Stimulated activated CD4-positive, alpha-beta T cell treated with anti-CD3 and anti-CD28 coated beads, TNF-alpha, amount 100 ng/mL, for 4 hours (primary cell): ENCODE data around the gene PDE9A.
A peak's percentile ranks its signal among the peaks of the same experiment; 100 is the strongest.

ENCODE experiments used
- DNase-seq, 3 experiments: peaks; one replicate each; pipeline ENCODE4 v3.0.0-alpha.2; 2020; ENCODE audit warnings: low read depth in 3 of 3

The PDE9A gene

GRCh38 chr21:42672699-42673458 is 19.5 kb downstream of the PDE9A start:
- no peak for DNase-seq

DNA sequence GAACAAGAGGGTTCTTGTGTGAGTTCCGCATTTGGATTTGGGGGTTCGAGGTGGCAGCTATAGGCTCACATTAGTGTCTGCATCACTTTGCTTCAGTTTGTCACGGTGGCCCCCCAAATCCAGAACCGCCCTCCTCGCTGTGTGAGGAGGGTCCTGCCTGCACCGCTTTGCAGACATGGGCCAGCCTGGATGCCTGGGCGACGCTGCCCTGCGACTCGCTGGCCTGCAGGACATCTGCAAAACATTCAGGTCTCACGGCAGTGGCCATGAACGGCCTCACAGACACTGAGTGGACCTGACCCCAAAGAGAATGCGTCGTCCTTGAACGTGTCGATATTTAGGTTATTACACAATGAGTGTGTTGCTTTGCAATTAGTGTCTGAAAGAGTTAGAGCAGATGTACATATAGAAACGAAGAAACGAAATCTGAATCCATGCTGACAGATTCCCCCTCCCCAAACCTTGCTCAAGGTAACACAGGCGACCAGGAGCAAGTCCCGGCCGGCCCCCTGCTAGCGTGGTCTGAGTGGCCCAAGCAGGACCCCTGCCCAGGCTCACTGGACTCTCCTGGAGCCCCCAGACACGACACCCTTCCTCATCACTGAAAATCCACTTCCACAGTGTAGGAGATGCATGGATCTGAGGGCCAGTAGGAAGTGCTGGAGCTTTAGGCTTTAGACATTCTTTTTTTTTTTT is 20.4 kb downstream of the PDE9A start:
- DNase-seq, result no peak

GRCh38 chr21:42674351-42674940 is 21.0 kb downstream of the PDE9A start:
- no peak for DNase-seq

DNA sequence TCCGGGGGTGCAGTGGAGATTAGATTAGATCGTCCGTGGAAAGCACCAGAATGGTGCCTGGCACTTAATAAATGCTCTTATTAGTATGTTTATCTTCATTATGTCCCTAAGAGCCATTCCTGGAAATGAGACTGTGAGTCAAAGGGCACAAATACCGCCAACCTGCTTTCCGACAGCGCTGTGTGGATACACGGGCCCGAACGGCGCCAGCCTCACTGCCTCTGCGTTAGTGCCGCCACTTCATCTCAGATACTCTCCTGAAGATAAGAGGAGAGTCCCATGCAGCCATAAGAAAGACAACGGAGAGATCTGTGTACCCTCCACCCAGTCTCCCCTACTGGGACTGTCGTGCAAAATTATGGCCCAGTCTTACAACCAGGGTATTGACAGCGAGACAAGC is 22.0 kb downstream of the PDE9A start:
- no peak for DNase-seq

DNA sequence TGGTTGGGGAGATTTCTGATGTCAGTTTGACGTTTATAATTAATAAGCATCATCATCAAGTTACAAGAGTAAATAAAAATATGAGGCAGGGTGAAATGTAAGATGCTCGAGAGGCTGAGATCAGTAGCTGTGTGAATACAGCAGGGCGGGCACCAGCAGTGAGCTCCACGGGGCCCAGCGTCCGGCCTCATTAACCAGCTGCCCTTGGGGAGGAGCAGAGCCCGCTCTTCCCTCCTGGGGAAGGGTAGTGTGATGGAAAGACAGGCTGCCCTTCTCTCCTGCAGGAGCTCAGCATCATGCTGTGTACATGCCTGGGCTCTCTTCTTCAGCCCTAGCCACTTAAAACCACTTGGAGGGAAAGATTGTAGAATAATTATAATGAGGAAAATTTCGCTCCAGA is 23.4 kb downstream of the PDE9A start:
- no peak for DNase-seq

GRCh38 chr21:42677339-42678321 is 24.2 kb downstream of the PDE9A start:
- no peak for DNase-seq

- no peak for DNase-seq
These were observed 25.3 kb downstream of the PDE9A start for GRCh38 chr21:42678618-42679295.

- DNase-seq, result no peak
These were observed 26.1 kb downstream of the PDE9A start for GRCh38 chr21:42679319-42680057.

DNA sequence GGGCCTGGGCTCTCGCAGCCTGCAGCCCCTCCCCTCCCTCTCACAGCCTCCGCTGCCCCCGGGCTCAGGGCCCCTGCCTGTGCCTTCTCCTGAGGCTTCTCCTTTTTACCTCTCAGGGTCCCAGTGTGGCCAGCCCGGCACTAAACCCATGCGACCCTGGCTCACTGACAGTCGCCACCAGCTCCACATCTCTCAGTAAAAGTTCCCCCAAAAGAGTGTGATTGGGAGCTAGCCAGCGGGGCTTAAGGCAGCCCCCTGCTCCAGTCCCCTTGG is 26.6 kb downstream of the PDE9A start:
- no peak for DNase-seq

GRCh38 chr21:42680429-42680828 is 27.0 kb downstream of the PDE9A start:
- no peak for DNase-seq

- no peak for DNase-seq
These were observed 28.1 kb downstream of the PDE9A start for GRCh38 chr21:42681296-42682206.

DNA sequence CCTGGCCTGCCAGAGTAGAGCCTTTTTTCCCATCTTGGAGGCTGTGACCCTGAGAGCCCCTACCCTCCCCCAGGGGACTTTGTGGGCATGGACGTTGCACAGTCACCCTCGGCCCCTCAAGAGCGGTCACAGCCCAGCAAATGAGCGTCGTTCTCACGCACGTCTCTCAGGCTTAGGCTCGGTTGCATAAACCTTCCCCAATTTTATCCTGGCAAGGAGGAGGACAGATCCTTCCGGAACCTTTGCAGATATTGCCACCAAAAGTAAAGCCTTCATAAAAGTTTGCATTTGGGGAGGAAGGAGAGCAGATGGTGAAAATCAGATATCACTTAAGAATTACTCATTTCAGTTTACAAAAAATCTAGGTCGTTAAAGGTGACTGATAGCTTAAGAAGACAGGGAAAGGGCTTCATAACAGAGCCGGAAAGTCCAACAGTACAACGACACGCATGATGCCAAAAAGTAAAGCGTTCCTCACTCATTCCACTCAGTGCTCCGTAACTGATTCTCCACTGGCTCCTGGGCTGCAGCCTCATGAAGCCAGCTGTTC is 29.3 kb downstream of the PDE9A start:
- DNase-seq, result no peak

- DNase-seq, result no peak
These were observed 30.1 kb downstream of the PDE9A start for GRCh38 chr21:42683371-42684108.

- DNase-seq, result peak in 2 of 3 experiments; percentile 23 to 30
These were observed 30.9 kb downstream of the PDE9A start for GRCh38 chr21:42684109-42684916.

DNA sequence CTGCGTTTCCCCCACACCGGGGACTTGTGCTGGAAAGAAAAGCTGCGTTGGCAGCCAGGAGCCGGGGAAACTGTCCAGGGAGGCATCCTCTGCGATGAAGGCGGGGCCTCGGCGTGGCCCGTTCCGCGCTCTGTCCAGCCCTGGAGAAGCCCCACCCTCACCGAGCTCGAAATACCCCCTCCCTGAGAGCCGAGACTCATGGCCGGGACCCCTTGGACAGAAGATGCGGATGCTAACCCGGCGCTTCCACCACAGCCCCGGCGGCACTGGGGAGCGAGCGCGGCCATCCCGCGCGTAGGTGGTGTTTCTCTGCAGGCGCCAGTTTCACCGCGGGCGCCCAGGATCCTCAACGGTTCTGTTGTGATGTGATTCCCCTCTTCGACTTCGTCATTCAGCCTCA is 31.6 kb downstream of the PDE9A start:
- DNase-seq, result no peak

- DNase-seq, result no peak
These were observed 32.6 kb downstream of the PDE9A start for GRCh38 chr21:42685954-42686500.

- no peak for DNase-seq
These were observed 34.4 kb downstream of the PDE9A start for GRCh38 chr21:42687796-42688195.
